ENCODE data around the gene DOCK9. TPM values are rescaled to one million over a fixed set of nuclear protein-coding genes. Genes with fewer than 3 reads are reported as not detected.

DOCK9 gene
- total RNA-seq, 1 donor from 2014 or later, result 25.5 TPM

GRCh38 chr13:98987275-98987674, 9.4 kb upstream of the DOCK9 start:
- intact Hi-C loops (cut with micrococcal nuclease), result no loop called here
- TF ChIP-seq CTCF (IDR thresholded peaks at IDR 0.05), result no peak
- ChIA-PET POLR2A (no interaction called here), CTCF (no interaction called here)
- no peak for ATAC-seq (ENCODE audit: low read depth)
- Mint-ChIP-seq H3K9me3 (no peaks in the 10 kb centered on the region), H3K27me3 (no peaks in the 10 kb centered on the region), H3K27ac (no peak overlapping the region), H3K4me3 (no peak overlapping the region), H3K36me3 (ENCODE audit: low read depth) (no peaks in the 10 kb centered on the region), H3K4me1 (no peaks in the 10 kb centered on the region)
- DNase-seq, result no peak

DNA sequence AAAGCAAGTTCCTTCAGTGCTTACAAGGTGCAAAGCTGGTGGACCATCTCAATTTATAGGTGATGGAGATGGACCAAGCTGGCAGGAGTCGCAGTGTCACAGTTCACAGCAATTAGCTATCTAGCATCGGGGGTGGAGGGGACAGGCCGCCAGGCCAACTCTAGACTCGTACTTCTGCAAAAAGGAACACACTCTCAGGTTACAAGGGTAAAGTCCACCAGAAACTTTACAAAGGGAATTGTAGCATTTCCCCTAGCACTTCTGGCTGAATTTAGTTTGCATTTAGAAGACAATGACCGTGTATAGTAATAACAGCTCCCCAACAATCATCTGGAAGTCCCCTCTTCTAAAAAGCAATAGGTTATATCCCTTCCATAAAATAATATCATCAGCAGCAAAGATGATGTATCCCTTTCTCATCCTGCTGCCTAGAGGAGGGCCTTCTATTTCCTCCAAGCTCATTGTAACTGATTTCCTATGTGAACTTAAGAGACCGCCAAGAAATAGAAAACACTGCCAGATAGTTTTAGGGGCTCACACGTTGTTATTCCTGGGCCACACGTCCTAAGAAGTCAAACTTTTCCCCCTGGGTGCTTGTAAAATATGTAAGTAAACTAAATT, 8.5 kb upstream of the DOCK9 start:
- no peak overlapping the region for H3K4me3 Mint-ChIP-seq
- no peaks in the 10 kb centered on the region for H3K4me1 Mint-ChIP-seq
- DNase-seq (no peak), ATAC-seq (ENCODE audit: low read depth) (no peak)
- intact Hi-C loops (cut with micrococcal nuclease), result no loop called here
- no peak overlapping the region for H3K27ac Mint-ChIP-seq
- POLR2A ChIA-PET, result no interaction called here
- CTCF ChIA-PET, result no interaction called here
- no peaks in the 10 kb centered on the region for H3K9me3 Mint-ChIP-seq
- no peak for TF ChIP-seq CTCF (IDR thresholded peaks at IDR 0.05)
- no peaks in the 10 kb centered on the region for H3K36me3 Mint-ChIP-seq (ENCODE audit: low read depth)
- no peaks in the 10 kb centered on the region for H3K27me3 Mint-ChIP-seq

GRCh38 chr13:98985591-98985990, 7.7 kb upstream of the DOCK9 start:
- no peak overlapping the region for H3K27ac Mint-ChIP-seq
- ChIA-PET POLR2A (no interaction called here), CTCF (no interaction called here)
- no peak for TF ChIP-seq CTCF (IDR thresholded peaks at IDR 0.05)
- no peak overlapping the region for H3K4me3 Mint-ChIP-seq
- DNase-seq, result no peak
- H3K9me3 Mint-ChIP-seq, result no peaks in the 10 kb centered on the region
- no peaks in the 10 kb centered on the region for H3K36me3 Mint-ChIP-seq (ENCODE audit: low read depth)
- no peaks in the 10 kb centered on the region for H3K27me3 Mint-ChIP-seq
- H3K4me1 Mint-ChIP-seq, result no peaks in the 10 kb centered on the region
- no peak for ATAC-seq (ENCODE audit: low read depth)
- intact Hi-C loops (cut with micrococcal nuclease), result no loop called here

GRCh38 chr13:98984983-98985382, 7.1 kb upstream of the DOCK9 start:
- Mint-ChIP-seq H3K27me3 (no peaks in the 10 kb centered on the region), H3K4me3 (no peak overlapping the region), H3K4me1 (no peaks in the 10 kb centered on the region), H3K9me3 (no peaks in the 10 kb centered on the region), H3K36me3 (ENCODE audit: low read depth) (no peaks in the 10 kb centered on the region), H3K27ac (no peak overlapping the region)
- intact Hi-C loops (cut with micrococcal nuclease), result no loop called here
- POLR2A ChIA-PET, result no interaction called here
- DNase-seq (no peak), ATAC-seq (ENCODE audit: low read depth) (no peak)
- CTCF ChIA-PET, result no interaction called here
- TF ChIP-seq CTCF (IDR thresholded peaks at IDR 0.05), result no peak

- Mint-ChIP-seq H3K4me1 (no peaks in the 10 kb centered on the region), H3K27ac (no peak overlapping the region), H3K36me3 (ENCODE audit: low read depth) (no peaks in the 10 kb centered on the region), H3K4me3 (no peak overlapping the region), H3K27me3 (no peaks in the 10 kb centered on the region), H3K9me3 (no peaks in the 10 kb centered on the region)
- DNase-seq (no peak), ATAC-seq (ENCODE audit: low read depth) (no peak)
- ChIA-PET POLR2A (no interaction called here), CTCF (no interaction called here)
- no peak for TF ChIP-seq CTCF (IDR thresholded peaks at IDR 0.05)
- intact Hi-C loops (cut with micrococcal nuclease), result no loop called here
Observed at GRCh38 chr13:98984118-98984517, 6.3 kb upstream of the DOCK9 start.
